ENCODE measurements around the gene CDS2. TPM values are rescaled to one million over a fixed set of nuclear protein-coding genes. Genes with fewer than 3 reads are reported as not detected.

The CDS2 gene
- total and polyA plus RNA-seq, 2 of the 13 experiments (the other 11 are each of a cell fraction or from before 2014, with no cell fraction given): 81.3 to 153 TPM

- TF ChIP-seq TCF12 (IDR thresholded peaks at IDR 0.05): no peak
- no peak; the same call in 1 of the 2 replicates for TF ChIP-seq TCF12 (CRISPR knock-in tag; IDR thresholded peaks at IDR 0.05)
- no peak for TF ChIP-seq REXO4 (CRISPR knock-in tag; IDR thresholded peaks at IDR 0.05; ENCODE audit: borderline replicate concordance)
- no peak for TF ChIP-seq KDM1A (CRISPR knock-in tag; IDR thresholded peaks at IDR 0.05)
- no peak for TF ChIP-seq ZNF496 (CRISPR knock-in tag; IDR thresholded peaks at IDR 0.05; ENCODE audit: insufficient replicate concordance)
- TF ChIP-seq ZNF121 (CRISPR knock-in tag; IDR thresholded peaks at IDR 0.05): peak; percentile 6; the same call in 1 of the 2 replicates
- TF ChIP-seq, protein P1, sequence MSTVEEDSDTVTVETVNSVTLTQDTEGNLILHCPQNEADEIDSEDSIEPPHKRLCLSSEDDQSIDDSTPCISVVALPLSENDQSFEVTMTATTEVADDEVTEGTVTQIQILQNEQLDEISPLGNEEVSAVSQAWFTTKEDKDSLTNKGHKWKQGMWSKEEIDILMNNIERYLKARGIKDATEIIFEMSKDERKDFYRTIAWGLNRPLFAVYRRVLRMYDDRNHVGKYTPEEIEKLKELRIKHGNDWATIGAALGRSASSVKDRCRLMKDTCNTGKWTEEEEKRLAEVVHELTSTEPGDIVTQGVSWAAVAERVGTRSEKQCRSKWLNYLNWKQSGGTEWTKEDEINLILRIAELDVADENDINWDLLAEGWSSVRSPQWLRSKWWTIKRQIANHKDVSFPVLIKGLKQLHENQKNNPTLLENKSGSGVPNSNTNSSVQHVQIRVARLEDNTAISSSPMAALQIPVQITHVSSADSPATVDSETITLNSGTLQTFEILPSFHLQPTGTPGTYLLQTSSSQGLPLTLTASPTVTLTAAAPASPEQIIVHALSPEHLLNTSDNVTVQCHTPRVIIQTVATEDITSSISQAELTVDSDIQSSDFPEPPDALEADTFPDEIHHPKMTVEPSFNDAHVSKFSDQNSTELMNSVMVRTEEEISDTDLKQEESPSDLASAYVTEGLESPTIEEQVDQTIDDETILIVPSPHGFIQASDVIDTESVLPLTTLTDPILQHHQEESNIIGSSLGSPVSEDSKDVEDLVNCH (CRISPR knock-in tag; IDR thresholded peaks at IDR 0.05): 0 out of 2 replicates have a peak, but pooled peaks have one; percentile 58
- no peak for TF ChIP-seq ZNF207 (IDR thresholded peaks at IDR 0.05; ENCODE audit: borderline replicate concordance)
- TF ChIP-seq, protein P2, sequence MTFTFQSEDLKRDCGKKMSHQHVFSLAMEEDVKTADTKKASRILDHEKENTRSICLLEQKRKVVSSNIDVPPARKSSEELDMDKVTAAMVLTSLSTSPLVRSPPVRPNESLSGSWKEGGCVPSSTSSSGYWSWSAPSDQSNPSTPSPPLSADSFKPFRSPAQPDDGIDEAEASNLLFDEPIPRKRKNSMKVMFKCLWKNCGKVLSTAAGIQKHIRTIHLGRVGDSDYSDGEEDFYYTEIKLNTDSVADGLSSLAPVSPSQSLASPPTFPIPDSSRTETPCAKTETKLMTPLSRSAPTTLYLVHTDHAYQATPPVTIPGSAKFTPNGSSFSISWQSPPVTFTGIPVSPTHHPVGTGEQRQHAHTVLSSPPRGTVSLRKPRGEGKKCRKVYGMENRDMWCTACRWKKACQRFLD (CRISPR knock-in tag; IDR thresholded peaks at IDR 0.05; ENCODE audit: borderline replicate concordance): no peak
- no peak for TF ChIP-seq RBFOX2 (IDR thresholded peaks at IDR 0.05; ENCODE audit: low read depth, low read length)
- TF ChIP-seq KDM5A (IDR thresholded peaks at IDR 0.05; ENCODE audit: borderline replicate concordance, low read length): 0 out of 2 replicates have a peak, but pooled peaks have one; percentile 31
- no peak for TF ChIP-seq GTF3A (CRISPR knock-in tag; conservative IDR thresholded peaks at IDR 0.05)
- TF ChIP-seq GFI1 (CRISPR knock-in tag; IDR thresholded peaks at IDR 0.05; ENCODE audit: borderline replicate concordance): no peak
- no peak for TF ChIP-seq SOX5 (CRISPR knock-in tag; IDR thresholded peaks at IDR 0.05; ENCODE audit: borderline replicate concordance)
- no peak for TF ChIP-seq HNRNPL (IDR thresholded peaks at IDR 0.05; ENCODE audit: low read depth, low read length)
- TF ChIP-seq, protein P3, sequence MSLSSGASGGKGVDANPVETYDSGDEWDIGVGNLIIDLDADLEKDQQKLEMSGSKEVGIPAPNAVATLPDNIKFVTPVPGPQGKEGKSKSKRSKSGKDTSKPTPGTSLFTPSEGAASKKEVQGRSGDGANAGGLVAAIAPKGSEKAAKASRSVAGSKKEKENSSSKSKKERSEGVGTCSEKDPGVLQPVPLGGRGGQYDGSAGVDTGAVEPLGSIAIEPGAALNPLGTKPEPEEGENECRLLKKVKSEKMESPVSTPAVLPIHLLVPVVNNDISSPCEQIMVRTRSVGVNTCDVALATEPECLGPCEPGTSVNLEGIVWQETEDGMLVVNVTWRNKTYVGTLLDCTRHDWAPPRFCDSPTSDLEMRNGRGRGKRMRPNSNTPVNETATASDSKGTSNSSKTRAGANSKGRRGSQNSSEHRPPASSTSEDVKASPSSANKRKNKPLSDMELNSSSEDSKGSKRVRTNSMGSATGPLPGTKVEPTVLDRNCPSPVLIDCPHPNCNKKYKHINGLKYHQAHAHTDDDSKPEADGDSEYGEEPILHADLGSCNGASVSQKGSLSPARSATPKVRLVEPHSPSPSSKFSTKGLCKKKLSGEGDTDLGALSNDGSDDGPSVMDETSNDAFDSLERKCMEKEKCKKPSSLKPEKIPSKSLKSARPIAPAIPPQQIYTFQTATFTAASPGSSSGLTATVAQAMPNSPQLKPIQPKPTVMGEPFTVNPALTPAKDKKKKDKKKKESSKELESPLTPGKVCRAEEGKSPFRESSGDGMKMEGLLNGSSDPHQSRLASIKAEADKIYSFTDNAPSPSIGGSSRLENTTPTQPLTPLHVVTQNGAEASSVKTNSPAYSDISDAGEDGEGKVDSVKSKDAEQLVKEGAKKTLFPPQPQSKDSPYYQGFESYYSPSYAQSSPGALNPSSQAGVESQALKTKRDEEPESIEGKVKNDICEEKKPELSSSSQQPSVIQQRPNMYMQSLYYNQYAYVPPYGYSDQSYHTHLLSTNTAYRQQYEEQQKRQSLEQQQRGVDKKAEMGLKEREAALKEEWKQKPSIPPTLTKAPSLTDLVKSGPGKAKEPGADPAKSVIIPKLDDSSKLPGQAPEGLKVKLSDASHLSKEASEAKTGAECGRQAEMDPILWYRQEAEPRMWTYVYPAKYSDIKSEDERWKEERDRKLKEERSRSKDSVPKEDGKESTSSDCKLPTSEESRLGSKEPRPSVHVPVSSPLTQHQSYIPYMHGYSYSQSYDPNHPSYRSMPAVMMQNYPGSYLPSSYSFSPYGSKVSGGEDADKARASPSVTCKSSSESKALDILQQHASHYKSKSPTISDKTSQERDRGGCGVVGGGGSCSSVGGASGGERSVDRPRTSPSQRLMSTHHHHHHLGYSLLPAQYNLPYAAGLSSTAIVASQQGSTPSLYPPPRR (CRISPR knock-in tag; IDR thresholded peaks at IDR 0.05; ENCODE audit: borderline replicate concordance): 0 out of 2 replicates have a peak, but pooled peaks have one; percentile 14
- TF ChIP-seq, protein P4, sequence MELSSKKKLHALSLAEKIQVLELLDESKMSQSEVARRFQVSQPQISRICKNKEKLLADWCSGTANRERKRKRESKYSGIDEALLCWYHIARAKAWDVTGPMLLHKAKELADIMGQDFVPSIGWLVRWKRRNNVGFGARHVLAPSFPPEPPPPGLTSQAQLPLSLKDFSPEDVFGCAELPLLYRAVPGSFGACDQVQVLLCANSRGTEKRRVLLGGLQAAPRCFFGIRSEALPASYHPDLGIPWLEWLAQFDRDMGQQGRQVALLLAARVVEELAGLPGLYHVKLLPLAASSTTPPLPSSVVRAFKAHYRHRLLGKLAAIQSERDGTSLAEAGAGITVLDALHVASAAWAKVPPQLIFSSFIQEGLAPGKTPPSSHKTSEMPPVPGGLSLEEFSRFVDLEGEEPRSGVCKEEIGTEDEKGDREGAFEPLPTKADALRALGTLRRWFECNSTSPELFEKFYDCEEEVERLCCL (CRISPR knock-in tag; IDR thresholded peaks at IDR 0.05; ENCODE audit: borderline replicate concordance): 0 out of 2 replicates have a peak, but pooled peaks have one; percentile 28
- no peak for TF ChIP-seq ATRX (CRISPR knock-in tag; IDR thresholded peaks at IDR 0.05; ENCODE audit: borderline replicate concordance)
- no peak for TF ChIP-seq ZSCAN31 (CRISPR knock-in tag; IDR thresholded peaks at IDR 0.05; ENCODE audit: low read depth)
- 0 out of 2 replicates have a peak, but pooled peaks have one; percentile 1 for TF ChIP-seq ZNF629 (CRISPR knock-in tag; conservative IDR thresholded peaks at IDR 0.05)
- TF ChIP-seq AGO1 (IDR thresholded peaks at IDR 0.05; ENCODE audit: low read depth, low read length, poor library complexity, severe bottlenecking): no peak
Observed at GRCh38 chr20:5153152-5153467, 26.3 kb downstream of the CDS2 start (continued).

Data from HepG2 (cell line).